ENCODE results near the gene ZDHHC3.

The ZDHHC3 gene

GRCh38 chr3:44923632-44924456 lies 52.1 kb downstream of the ZDHHC3 start:
- Histone ChIP-seq H3K4me1 (ENCODE audit: control insufficient read depth in 2 of 2, insufficient read depth in 2 of 2, low read length in 2 of 2) (no peaks in the 10 kb centered on the region), H3K36me3 (ENCODE audit: control insufficient read depth in 2 of 2, insufficient read depth in 2 of 2, low read length in 2 of 2) (peaks cover 38 to 74% of the 10 kb centered on the region in 2 donors), H3K27ac (ENCODE audit: low read depth in 2 of 2, low read length in 2 of 2) (no peak overlapping the region)

DNA sequence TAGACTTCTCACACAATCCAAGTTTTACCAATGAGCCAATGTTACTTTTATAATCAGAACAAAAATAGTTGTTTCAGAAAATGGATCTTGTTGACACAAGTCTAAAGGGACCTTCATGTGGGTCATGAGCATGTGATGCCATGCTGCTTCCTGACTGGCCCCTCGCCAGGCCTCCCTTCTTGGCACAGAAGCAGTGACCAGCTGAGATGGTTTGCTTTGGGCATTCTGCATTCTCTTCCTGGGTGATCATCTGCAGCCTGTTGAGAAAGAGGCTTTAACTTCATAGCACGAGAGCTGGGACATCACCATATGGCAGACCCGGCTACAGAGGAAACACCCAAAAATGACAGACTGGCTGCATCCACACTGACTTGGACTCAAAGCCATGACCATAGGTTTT lies 55.9 kb downstream of the ZDHHC3 start:
- Histone ChIP-seq H3K4me3 (ENCODE audit: low read length in 2 of 2) (no peak overlapping the region), H3K36me3 (ENCODE audit: control insufficient read depth in 2 of 2, insufficient read depth in 2 of 2, low read length in 2 of 2) (peaks cover 36 to 57% of the 10 kb centered on the region in 2 donors), H3K9ac (ENCODE audit: low read depth in 1 of 2, low read length in 2 of 2) (no peak overlapping the region)

More at GRCh38 chr3:44923632-44924456, 52.1 kb downstream of the ZDHHC3 start:
- no peaks in the 10 kb centered on the region for H3K9me3 ChIP-seq (ENCODE audit: control insufficient read depth in 2 of 2, low read length in 2 of 2)
- no peak overlapping the region for H3K4me3 ChIP-seq (ENCODE audit: low read length in 2 of 2)
- no peaks in the 10 kb centered on the region for H3K27me3 ChIP-seq (ENCODE audit: control insufficient read depth in 2 of 2, insufficient read depth in 2 of 2, low read length in 2 of 2)
- no peak overlapping the region for H3K9ac ChIP-seq (ENCODE audit: low read depth in 1 of 2, low read length in 2 of 2)

GRCh38 chr3:44918581-44918980 lies 57.4 kb downstream of the ZDHHC3 start:
- Histone ChIP-seq H3K4me3 (ENCODE audit: low read length in 2 of 2) (no peak overlapping the region), H3K27me3 (ENCODE audit: control insufficient read depth in 2 of 2, insufficient read depth in 2 of 2, low read length in 2 of 2) (no peaks in the 10 kb centered on the region), H3K36me3 (ENCODE audit: control insufficient read depth in 2 of 2, insufficient read depth in 2 of 2, low read length in 2 of 2) (peaks cover 36 to 50% of the 10 kb centered on the region in 2 donors), H3K27ac (ENCODE audit: low read depth in 2 of 2, low read length in 2 of 2) (no peak overlapping the region), H3K9me3 (ENCODE audit: control insufficient read depth in 2 of 2, low read length in 2 of 2) (no peaks in the 10 kb centered on the region), H3K9ac (ENCODE audit: low read depth in 1 of 2, low read length in 2 of 2) (no peak overlapping the region), H3K4me1 (ENCODE audit: control insufficient read depth in 2 of 2, insufficient read depth in 2 of 2, low read length in 2 of 2) (no peaks in the 10 kb centered on the region)

More for the DNA sequence above, 55.9 kb downstream of the ZDHHC3 start:
- Histone ChIP-seq H3K9me3 (ENCODE audit: control insufficient read depth in 2 of 2, low read length in 2 of 2) (no peaks in the 10 kb centered on the region), H3K4me1 (ENCODE audit: control insufficient read depth in 2 of 2, insufficient read depth in 2 of 2, low read length in 2 of 2) (no peaks in the 10 kb centered on the region), H3K27me3 (ENCODE audit: control insufficient read depth in 2 of 2, insufficient read depth in 2 of 2, low read length in 2 of 2) (no peaks in the 10 kb centered on the region), H3K27ac (ENCODE audit: low read depth in 2 of 2, low read length in 2 of 2) (no peak overlapping the region)

DNA sequence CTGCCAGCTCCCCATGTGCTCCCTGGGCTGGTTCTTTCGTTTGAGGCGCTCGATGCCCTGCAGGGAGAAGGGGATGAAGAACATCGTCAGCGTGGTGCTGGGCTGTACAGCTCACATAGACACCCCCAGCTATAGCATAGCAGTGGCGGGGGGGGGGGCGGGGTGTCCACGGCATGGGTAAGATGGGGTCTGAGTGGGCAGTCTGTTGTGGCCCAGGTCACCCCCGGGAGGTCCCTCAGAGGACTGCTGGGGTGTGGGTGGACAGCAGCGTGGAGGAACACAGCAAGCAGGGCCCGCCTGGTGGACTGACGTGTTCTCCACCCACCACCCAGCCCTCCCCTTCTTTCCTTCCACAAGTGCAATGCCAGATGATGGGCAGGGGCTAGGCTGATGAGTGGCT lies 57.9 kb downstream of the ZDHHC3 start:
- no peak overlapping the region for H3K9ac ChIP-seq (ENCODE audit: low read depth in 1 of 2, low read length in 2 of 2)
- H3K4me3 ChIP-seq (ENCODE audit: low read length in 2 of 2) = no peak overlapping the region
- H3K9me3 ChIP-seq (ENCODE audit: control insufficient read depth in 2 of 2, low read length in 2 of 2) = no peaks in the 10 kb centered on the region
- no peaks in the 10 kb centered on the region for H3K4me1 ChIP-seq (ENCODE audit: control insufficient read depth in 2 of 2, insufficient read depth in 2 of 2, low read length in 2 of 2)
- no peaks in the 10 kb centered on the region for H3K27me3 ChIP-seq (ENCODE audit: control insufficient read depth in 2 of 2, insufficient read depth in 2 of 2, low read length in 2 of 2)
- no peak overlapping the region for H3K27ac ChIP-seq (ENCODE audit: low read depth in 2 of 2, low read length in 2 of 2)
- peaks cover 36 to 47% of the 10 kb centered on the region in 2 donors for H3K36me3 ChIP-seq (ENCODE audit: control insufficient read depth in 2 of 2, insufficient read depth in 2 of 2, low read length in 2 of 2)

GRCh38 chr3:44915702-44916438 lies 60.1 kb downstream of the ZDHHC3 start:
- H3K27me3 ChIP-seq (ENCODE audit: control insufficient read depth in 2 of 2, insufficient read depth in 2 of 2, low read length in 2 of 2) = no peaks in the 10 kb centered on the region
- no peak overlapping the region for H3K27ac ChIP-seq (ENCODE audit: low read depth in 2 of 2, low read length in 2 of 2)
- no peak overlapping the region for H3K4me3 ChIP-seq (ENCODE audit: low read length in 2 of 2)
- no peaks in the 10 kb centered on the region for H3K9me3 ChIP-seq (ENCODE audit: control insufficient read depth in 2 of 2, low read length in 2 of 2)
- no peaks in the 10 kb centered on the region for H3K4me1 ChIP-seq (ENCODE audit: control insufficient read depth in 2 of 2, insufficient read depth in 2 of 2, low read length in 2 of 2)
- H3K9ac ChIP-seq (ENCODE audit: low read depth in 1 of 2, low read length in 2 of 2) = no peak overlapping the region
- peaks cover 24 to 28% of the 10 kb centered on the region in 2 donors for H3K36me3 ChIP-seq (ENCODE audit: control insufficient read depth in 2 of 2, insufficient read depth in 2 of 2, low read length in 2 of 2)

DNA sequence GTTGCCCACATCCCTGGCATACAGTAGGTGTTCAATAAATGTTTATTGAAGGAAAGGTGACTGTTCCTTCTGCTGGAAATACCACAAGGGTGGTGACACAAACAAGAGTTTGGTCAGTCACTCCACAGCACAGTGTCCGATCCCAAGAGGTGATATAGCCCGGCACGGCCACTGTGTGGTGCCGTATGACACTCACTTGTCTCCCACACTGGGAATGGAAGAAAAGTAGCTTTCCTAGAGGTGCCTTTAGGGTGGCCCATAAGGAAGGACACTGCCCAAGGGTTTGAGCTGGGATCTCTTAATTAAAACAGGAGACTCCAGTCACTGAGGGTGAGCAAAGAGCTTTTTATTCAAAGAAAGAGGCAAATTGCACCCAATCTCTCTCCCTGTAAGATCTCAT lies 61.0 kb downstream of the ZDHHC3 start:
- Histone ChIP-seq H3K27ac (ENCODE audit: low read depth in 2 of 2, low read length in 2 of 2) (no peak overlapping the region), H3K9ac (ENCODE audit: low read depth in 1 of 2, low read length in 2 of 2) (no peak overlapping the region), H3K4me1 (ENCODE audit: control insufficient read depth in 2 of 2, insufficient read depth in 2 of 2, low read length in 2 of 2) (no peaks in the 10 kb centered on the region), H3K27me3 (ENCODE audit: control insufficient read depth in 2 of 2, insufficient read depth in 2 of 2, low read length in 2 of 2) (no peaks in the 10 kb centered on the region), H3K4me3 (ENCODE audit: low read length in 2 of 2) (no peak overlapping the region), H3K9me3 (ENCODE audit: control insufficient read depth in 2 of 2, low read length in 2 of 2) (no peaks in the 10 kb centered on the region), H3K36me3 (ENCODE audit: control insufficient read depth in 2 of 2, insufficient read depth in 2 of 2, low read length in 2 of 2) (peaks cover 16 to 19% of the 10 kb centered on the region in 2 donors)

GRCh38 chr3:44913868-44914468 lies 62.0 kb downstream of the ZDHHC3 start:
- Histone ChIP-seq H3K27me3 (ENCODE audit: control insufficient read depth in 2 of 2, insufficient read depth in 2 of 2, low read length in 2 of 2) (no peaks in the 10 kb centered on the region), H3K4me3 (ENCODE audit: low read length in 2 of 2) (no peak overlapping the region), H3K9me3 (ENCODE audit: control insufficient read depth in 2 of 2, low read length in 2 of 2) (no peaks in the 10 kb centered on the region), H3K4me1 (ENCODE audit: control insufficient read depth in 2 of 2, insufficient read depth in 2 of 2, low read length in 2 of 2) (no peaks in the 10 kb centered on the region), H3K27ac (ENCODE audit: low read depth in 2 of 2, low read length in 2 of 2) (no peak overlapping the region), H3K9ac (ENCODE audit: low read depth in 1 of 2, low read length in 2 of 2) (no peak overlapping the region), H3K36me3 (ENCODE audit: control insufficient read depth in 2 of 2, insufficient read depth in 2 of 2, low read length in 2 of 2) (peaks cover 14 to 19% of the 10 kb centered on the region in 2 donors)

- H3K9me3 ChIP-seq (ENCODE audit: control insufficient read depth in 2 of 2, low read length in 2 of 2) = no peaks in the 10 kb centered on the region
Measured at GRCh38 chr3:44910693-44911092, 65.3 kb downstream of the ZDHHC3 start.

GRCh38 chr3:44909063-44909462 lies 66.9 kb downstream of the ZDHHC3 start:
- Histone ChIP-seq H3K4me3 (ENCODE audit: low read length in 2 of 2) (no peak overlapping the region), H3K4me1 (ENCODE audit: control insufficient read depth in 2 of 2, insufficient read depth in 2 of 2, low read length in 2 of 2) (no peaks in the 10 kb centered on the region), H3K9me3 (ENCODE audit: control insufficient read depth in 2 of 2, low read length in 2 of 2) (no peaks in the 10 kb centered on the region), H3K27me3 (ENCODE audit: control insufficient read depth in 2 of 2, insufficient read depth in 2 of 2, low read length in 2 of 2) (no peaks in the 10 kb centered on the region), H3K9ac (ENCODE audit: low read depth in 1 of 2, low read length in 2 of 2) (no peak overlapping the region), H3K27ac (ENCODE audit: low read depth in 2 of 2, low read length in 2 of 2) (no peak overlapping the region), H3K36me3 (ENCODE audit: control insufficient read depth in 2 of 2, insufficient read depth in 2 of 2, low read length in 2 of 2) (no peaks in the 10 kb centered on the region)

More at GRCh38 chr3:44910693-44911092, 65.3 kb downstream of the ZDHHC3 start:
- Histone ChIP-seq H3K4me1 (ENCODE audit: control insufficient read depth in 2 of 2, insufficient read depth in 2 of 2, low read length in 2 of 2) (no peaks in the 10 kb centered on the region), H3K4me3 (ENCODE audit: low read length in 2 of 2) (no peak overlapping the region), H3K27ac (ENCODE audit: low read depth in 2 of 2, low read length in 2 of 2) (no peak overlapping the region), H3K36me3 (ENCODE audit: control insufficient read depth in 2 of 2, insufficient read depth in 2 of 2, low read length in 2 of 2) (no peaks in the 10 kb centered on the region), H3K27me3 (ENCODE audit: control insufficient read depth in 2 of 2, insufficient read depth in 2 of 2, low read length in 2 of 2) (no peaks in the 10 kb centered on the region), H3K9ac (ENCODE audit: low read depth in 1 of 2, low read length in 2 of 2) (no peak overlapping the region)

- Histone ChIP-seq H3K9ac (ENCODE audit: low read depth in 1 of 2, low read length in 2 of 2) (no peak overlapping the region), H3K27me3 (ENCODE audit: control insufficient read depth in 2 of 2, insufficient read depth in 2 of 2, low read length in 2 of 2) (no peaks in the 10 kb centered on the region), H3K9me3 (ENCODE audit: control insufficient read depth in 2 of 2, low read length in 2 of 2) (no peaks in the 10 kb centered on the region), H3K27ac (ENCODE audit: low read depth in 2 of 2, low read length in 2 of 2) (no peak overlapping the region), H3K4me3 (ENCODE audit: low read length in 2 of 2) (no peak overlapping the region), H3K36me3 (ENCODE audit: control insufficient read depth in 2 of 2, insufficient read depth in 2 of 2, low read length in 2 of 2) (no peaks in the 10 kb centered on the region), H3K4me1 (ENCODE audit: control insufficient read depth in 2 of 2, insufficient read depth in 2 of 2, low read length in 2 of 2) (no peaks in the 10 kb centered on the region)
Measured at GRCh38 chr3:44907612-44908011, 68.4 kb downstream of the ZDHHC3 start.

Data from mucosa of rectum (tissue), 2 donors.